GM12892 (cell line): ENCODE measurements around the gene KCNIP4.

ENCODE experiments used
- POLR2A ChIP-seq: IDR thresholded peaks from 2 replicates; pipeline ENCODE4 v1.6.1; 2011; ENCODE audit warnings: low read depth, low read length, control low read depth
- POLR2AphosphoS5 ChIP-seq: IDR thresholded peaks from 2 replicates; pipeline ENCODE4 v1.6.1; 2011; ENCODE audit warnings: low read depth, low read length, control low read depth

DNA sequence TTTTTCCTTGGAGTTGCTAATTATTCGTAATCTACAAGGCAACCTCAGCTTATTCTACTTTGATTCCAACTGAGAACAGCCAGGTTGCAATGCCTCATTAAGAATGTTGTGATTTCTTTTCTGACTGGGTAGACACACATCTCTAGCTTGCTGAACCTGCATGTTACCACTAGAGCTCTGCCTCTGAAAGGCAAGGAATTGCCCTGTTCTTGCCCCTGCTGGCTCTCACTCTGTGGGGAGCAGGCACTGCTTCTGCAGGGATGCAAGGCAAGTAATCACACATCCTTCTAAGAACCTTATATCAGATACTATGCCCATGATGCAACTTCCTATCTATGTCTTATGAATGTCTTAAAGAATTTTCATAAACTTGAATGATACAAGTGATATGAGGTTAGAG is 745.2 kb downstream of the KCNIP4 start:
- TF ChIP-seq POLR2AphosphoS5, result no peak
- no peak for TF ChIP-seq POLR2A
